Fibroblast of gingiva (primary cell): ENCODE data around the gene GRIN2A.
A peak's percentile ranks its signal among the peaks of the same experiment; 100 is the strongest.

Experiments
- DNase-seq: peaks from one replicate; pipeline ENCODE4 v3.0.0-alpha.2; 2011; ENCODE audit warnings: low read depth

The GRIN2A gene

GRCh38 chr16:10086620-10087019 lies 95.6 kb downstream of the GRIN2A start:
- DNase-seq: no peak

- DNase-seq: no peak
Measured at GRCh38 chr16:10085078-10085798, 97.0 kb downstream of the GRIN2A start.

- DNase-seq: no peak
Measured at GRCh38 chr16:10083301-10083700, 98.9 kb downstream of the GRIN2A start.

- DNase-seq: peak; percentile 36
Measured at GRCh38 chr16:10081201-10081940, 100.9 kb downstream of the GRIN2A start.

GRCh38 chr16:10080051-10080772 lies 102.0 kb downstream of the GRIN2A start:
- peak; percentile 52 for DNase-seq

GRCh38 chr16:10078541-10078949 lies 103.7 kb downstream of the GRIN2A start:
- no peak for DNase-seq

- no peak for DNase-seq
Measured at GRCh38 chr16:10077861-10078260, 104.4 kb downstream of the GRIN2A start.

- no peak for DNase-seq
Measured at GRCh38 chr16:10076037-10076436, 106.2 kb downstream of the GRIN2A start.

- no peak for DNase-seq
Measured at GRCh38 chr16:10070591-10070990, 111.6 kb downstream of the GRIN2A start.

GRCh38 chr16:10069374-10069773 lies 112.9 kb downstream of the GRIN2A start:
- no peak for DNase-seq

- no peak for DNase-seq
Measured at GRCh38 chr16:10067835-10068234, 114.4 kb downstream of the GRIN2A start.

GRCh38 chr16:10067406-10067805 lies 114.8 kb downstream of the GRIN2A start:
- DNase-seq: peak; percentile 22

GRCh38 chr16:10065019-10065418 lies 117.2 kb downstream of the GRIN2A start:
- DNase-seq: no peak

GRCh38 chr16:10048850-10049249 lies 133.4 kb downstream of the GRIN2A start:
- DNase-seq: no peak

GRCh38 chr16:10045947-10046346 lies 136.3 kb downstream of the GRIN2A start:
- DNase-seq: no peak

GRCh38 chr16:10045291-10045775 lies 136.9 kb downstream of the GRIN2A start:
- DNase-seq: no peak

GRCh38 chr16:10040136-10041080 lies 141.8 kb downstream of the GRIN2A start:
- no peak for DNase-seq

- no peak for DNase-seq
Measured at GRCh38 chr16:10039220-10040096, 142.8 kb downstream of the GRIN2A start.

- DNase-seq: no peak
Measured at GRCh38 chr16:10037751-10038150, 144.5 kb downstream of the GRIN2A start.

GRCh38 chr16:10036956-10037355 lies 145.3 kb downstream of the GRIN2A start:
- no peak for DNase-seq

GRCh38 chr16:10033556-10033955 lies 148.7 kb downstream of the GRIN2A start:
- DNase-seq: no peak
